ENCODE measurements around the gene EEF1A2.

GRCh38 chr20:63497138-63497945, 1.5 kb downstream of the EEF1A2 start:
- TF ChIP-seq, protein P1, sequence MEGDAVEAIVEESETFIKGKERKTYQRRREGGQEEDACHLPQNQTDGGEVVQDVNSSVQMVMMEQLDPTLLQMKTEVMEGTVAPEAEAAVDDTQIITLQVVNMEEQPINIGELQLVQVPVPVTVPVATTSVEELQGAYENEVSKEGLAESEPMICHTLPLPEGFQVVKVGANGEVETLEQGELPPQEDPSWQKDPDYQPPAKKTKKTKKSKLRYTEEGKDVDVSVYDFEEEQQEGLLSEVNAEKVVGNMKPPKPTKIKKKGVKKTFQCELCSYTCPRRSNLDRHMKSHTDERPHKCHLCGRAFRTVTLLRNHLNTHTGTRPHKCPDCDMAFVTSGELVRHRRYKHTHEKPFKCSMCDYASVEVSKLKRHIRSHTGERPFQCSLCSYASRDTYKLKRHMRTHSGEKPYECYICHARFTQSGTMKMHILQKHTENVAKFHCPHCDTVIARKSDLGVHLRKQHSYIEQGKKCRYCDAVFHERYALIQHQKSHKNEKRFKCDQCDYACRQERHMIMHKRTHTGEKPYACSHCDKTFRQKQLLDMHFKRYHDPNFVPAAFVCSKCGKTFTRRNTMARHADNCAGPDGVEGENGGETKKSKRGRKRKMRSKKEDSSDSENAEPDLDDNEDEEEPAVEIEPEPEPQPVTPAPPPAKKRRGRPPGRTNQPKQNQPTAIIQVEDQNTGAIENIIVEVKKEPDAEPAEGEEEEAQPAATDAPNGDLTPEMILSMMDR (IDR thresholded peaks at IDR 0.05), result no peak
- TF ChIP-seq POLR2A (IDR thresholded peaks at IDR 0.05), result no peak
